GM21447 (cell line): Measurements from ENCODE around the gene S100A2.
A peak's percentile ranks its signal among the peaks of the same experiment; 100 is the strongest.

Source experiments
- ATAC-seq: cut with Tn5 transposase; IDR thresholded peaks from one replicate; pipeline ENCODE4 v1.9.1; 2021; ENCODE audit not compliant: unreplicated experiment

S100A2 gene

GRCh38 chr1:153546796-153547559 lies 18.7 kb downstream of the S100A2 start:
- ATAC-seq: no peak

- ATAC-seq: no peak
Measured at GRCh38 chr1:153546371-153546770, 19.3 kb downstream of the S100A2 start.

GRCh38 chr1:153545067-153546055 lies 20.3 kb downstream of the S100A2 start, which contains the start of gene S100A4:
TSS of gene S100A4 (minus strand) at chr1:153545806. CDS start at chr1:153544794, 1,012 bp downstream.
- ATAC-seq: peak; percentile 57

- no peak for ATAC-seq
Measured at GRCh38 chr1:153544453-153545066, 21.1 kb downstream of the S100A2 start.

GRCh38 chr1:153543736-153544135 lies 21.9 kb downstream of the S100A2 start:
- ATAC-seq: no peak

- ATAC-seq: no peak
Measured at GRCh38 chr1:153542956-153543711, 22.5 kb downstream of the S100A2 start.

GRCh38 chr1:153541641-153542590 lies 23.7 kb downstream of the S100A2 start:
- ATAC-seq: no peak

GRCh38 chr1:153540394-153541361 lies 25.0 kb downstream of the S100A2 start, which contains the start of gene S100A5:
TSS of gene S100A5 (minus strand) at chr1:153540934. CDS start at chr1:153540191, 743 bp downstream.
- ATAC-seq: no peak

- ATAC-seq: no peak
Measured at GRCh38 chr1:153539395-153540093, 26.1 kb downstream of the S100A2 start.

- no peak for ATAC-seq
Measured at GRCh38 chr1:153538315-153538821, 27.3 kb downstream of the S100A2 start.

GRCh38 chr1:153537376-153537730 lies 28.3 kb downstream of the S100A2 start:
- ATAC-seq: no peak

GRCh38 chr1:153536671-153537375 lies 28.8 kb downstream of the S100A2 start:
- ATAC-seq: no peak

GRCh38 chr1:153536012-153536670 lies 29.5 kb downstream of the S100A2 start:
- ATAC-seq: peak; percentile 49

GRCh38 chr1:153535242-153536011 lies 30.2 kb downstream of the S100A2 start, which contains the start of gene S100A6:
TSS of gene S100A6 (minus strand) at chr1:153535991. CDS start at chr1:153535339, 652 bp downstream.
- peak; percentile 22 for ATAC-seq

- no peak for ATAC-seq
Measured at GRCh38 chr1:153534925-153535241, 30.8 kb downstream of the S100A2 start.
